ENCODE measurements around the gene ATP6V1G1.

DNA sequence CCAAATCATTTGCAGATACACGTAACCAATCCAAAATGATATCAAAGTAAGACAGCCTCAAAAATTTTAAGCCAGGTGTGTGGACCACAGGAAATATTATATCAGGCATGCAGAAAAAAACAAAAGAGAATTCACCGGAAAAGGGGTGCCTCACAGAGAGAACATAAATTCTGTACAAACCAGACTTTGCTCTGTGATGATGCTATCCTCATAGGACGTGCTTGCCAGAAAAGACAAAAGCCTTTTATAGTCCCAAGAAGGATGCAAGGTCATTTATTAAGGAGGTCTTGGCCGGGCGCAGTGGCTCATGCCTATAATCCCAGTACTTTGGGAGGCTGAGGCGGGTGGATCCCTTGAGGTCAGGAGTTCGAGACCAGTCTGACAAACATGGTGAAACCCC is 16.8 kb upstream of the ATP6V1G1 start:
- TF ChIP-seq, protein P1, sequence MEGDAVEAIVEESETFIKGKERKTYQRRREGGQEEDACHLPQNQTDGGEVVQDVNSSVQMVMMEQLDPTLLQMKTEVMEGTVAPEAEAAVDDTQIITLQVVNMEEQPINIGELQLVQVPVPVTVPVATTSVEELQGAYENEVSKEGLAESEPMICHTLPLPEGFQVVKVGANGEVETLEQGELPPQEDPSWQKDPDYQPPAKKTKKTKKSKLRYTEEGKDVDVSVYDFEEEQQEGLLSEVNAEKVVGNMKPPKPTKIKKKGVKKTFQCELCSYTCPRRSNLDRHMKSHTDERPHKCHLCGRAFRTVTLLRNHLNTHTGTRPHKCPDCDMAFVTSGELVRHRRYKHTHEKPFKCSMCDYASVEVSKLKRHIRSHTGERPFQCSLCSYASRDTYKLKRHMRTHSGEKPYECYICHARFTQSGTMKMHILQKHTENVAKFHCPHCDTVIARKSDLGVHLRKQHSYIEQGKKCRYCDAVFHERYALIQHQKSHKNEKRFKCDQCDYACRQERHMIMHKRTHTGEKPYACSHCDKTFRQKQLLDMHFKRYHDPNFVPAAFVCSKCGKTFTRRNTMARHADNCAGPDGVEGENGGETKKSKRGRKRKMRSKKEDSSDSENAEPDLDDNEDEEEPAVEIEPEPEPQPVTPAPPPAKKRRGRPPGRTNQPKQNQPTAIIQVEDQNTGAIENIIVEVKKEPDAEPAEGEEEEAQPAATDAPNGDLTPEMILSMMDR (IDR thresholded peaks at IDR 0.05), result no peak
- TF ChIP-seq EZH2 (IDR thresholded peaks at IDR 0.05; ENCODE audit: borderline replicate concordance, insufficient read depth, low read depth, low read length, poor library complexity, severe bottlenecking), result no peak

All from B cell (primary cell).